ENCODE measurements around the gene ATPAF2. TPM values are rescaled to one million over a fixed set of nuclear protein-coding genes. Genes with fewer than 3 reads are reported as not detected.
A peak's percentile ranks its signal among the peaks of the same experiment; 100 is the strongest.

Gene ATPAF2
- polyA plus RNA-seq, 3 donors, result 26.8 to 34.5 (median 28.1) TPM

GRCh38 chr17:18043491-18043890 is 4.5 kb upstream of the ATPAF2 start:
- peak; percentile 11 for DNase-seq

GRCh38 chr17:18042983-18043382 is 4.0 kb upstream of the ATPAF2 start:
- DNase-seq, result no peak

- no peak for DNase-seq
Observed at GRCh38 chr17:18041776-18042175, 2.8 kb upstream of the ATPAF2 start.

- DNase-seq, result peak; percentile 1
Observed at GRCh38 chr17:18040261-18040858, 1.4 kb upstream of the ATPAF2 start.

GRCh38 chr17:18039535-18040260 is 730 bp upstream of the ATPAF2 start:
- DNase-seq, result no peak

GRCh38 chr17:18038149-18038850 is 668 bp downstream of the ATPAF2 start:
- DNase-seq, result peak; percentile 1

GRCh38 chr17:18037486-18037885 is 1.5 kb downstream of the ATPAF2 start:
- DNase-seq, result no peak

- DNase-seq, result no peak
Observed at GRCh38 chr17:18035704-18036103, 3.3 kb downstream of the ATPAF2 start.

GRCh38 chr17:18033442-18034099 is 5.4 kb downstream of the ATPAF2 start:
- DNase-seq, result peak; percentile 80

- peak; percentile 1 for DNase-seq
Observed at GRCh38 chr17:18031955-18032354, 7.0 kb downstream of the ATPAF2 start.

- no peak for DNase-seq
Observed at GRCh38 chr17:18028952-18029540, 9.9 kb downstream of the ATPAF2 start.

- no peak for DNase-seq
Observed at GRCh38 chr17:18028114-18028951, 10.6 kb downstream of the ATPAF2 start.

- no peak for DNase-seq
Observed at GRCh38 chr17:18027280-18027679, 11.7 kb downstream of the ATPAF2 start.

GRCh38 chr17:18025945-18026776 is 12.8 kb downstream of the ATPAF2 start:
- no peak for DNase-seq

- DNase-seq, result no peak
Observed at GRCh38 chr17:18025241-18025944, 13.6 kb downstream of the ATPAF2 start.

GRCh38 chr17:18021372-18021771 is 17.6 kb downstream of the ATPAF2 start:
- DNase-seq, result no peak

- no peak for DNase-seq
Observed at GRCh38 chr17:18020971-18021370, 18.0 kb downstream of the ATPAF2 start.

GRCh38 chr17:18019838-18020154 is 19.2 kb downstream of the ATPAF2 start:
- no peak for DNase-seq

GRCh38 chr17:18018411-18018921 is 20.5 kb downstream of the ATPAF2 start:
- DNase-seq, result no peak

GRCh38 chr17:18017958-18018357 is 21.0 kb downstream of the ATPAF2 start:
- DNase-seq, result no peak

All from renal pelvis (tissue), 4 donors.